AG09319 (cell line): ENCODE results near the gene PDE9A.

Experiments
- DNase-seq: peaks from one replicate; pipeline ENCODE4 v3.0.0-alpha.2; 2010; ENCODE audit warnings: low read depth; ENCODE audit errors: extremely low read depth
- TF ChIP-seq, protein P1 (sequence below): IDR thresholded peaks from 2 replicates; pipeline ENCODE4 v1.5.1; 2011; ENCODE audit warnings: low read depth, mild to moderate bottlenecking, inconsistent platforms, low read length, moderate library complexity

The PDE9A gene

DNA sequence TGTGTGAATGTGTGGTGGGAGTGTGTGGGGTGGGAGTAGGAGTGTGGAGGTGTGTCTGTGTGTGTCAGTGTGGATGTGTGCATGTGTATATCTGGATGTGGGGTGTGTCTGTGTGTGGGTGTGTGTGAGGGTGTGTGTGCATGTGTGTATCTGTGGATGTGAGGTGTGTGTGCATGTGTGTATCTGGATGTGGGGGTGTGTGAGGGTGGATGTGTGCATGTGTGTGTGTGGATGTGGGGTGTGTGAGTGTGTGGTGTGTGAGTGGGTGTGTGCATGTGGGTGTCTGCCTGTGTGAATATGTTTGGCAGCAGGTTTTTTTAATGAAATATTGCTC lies 106.1 kb downstream of the PDE9A start:
- TF ChIP-seq, protein P1, sequence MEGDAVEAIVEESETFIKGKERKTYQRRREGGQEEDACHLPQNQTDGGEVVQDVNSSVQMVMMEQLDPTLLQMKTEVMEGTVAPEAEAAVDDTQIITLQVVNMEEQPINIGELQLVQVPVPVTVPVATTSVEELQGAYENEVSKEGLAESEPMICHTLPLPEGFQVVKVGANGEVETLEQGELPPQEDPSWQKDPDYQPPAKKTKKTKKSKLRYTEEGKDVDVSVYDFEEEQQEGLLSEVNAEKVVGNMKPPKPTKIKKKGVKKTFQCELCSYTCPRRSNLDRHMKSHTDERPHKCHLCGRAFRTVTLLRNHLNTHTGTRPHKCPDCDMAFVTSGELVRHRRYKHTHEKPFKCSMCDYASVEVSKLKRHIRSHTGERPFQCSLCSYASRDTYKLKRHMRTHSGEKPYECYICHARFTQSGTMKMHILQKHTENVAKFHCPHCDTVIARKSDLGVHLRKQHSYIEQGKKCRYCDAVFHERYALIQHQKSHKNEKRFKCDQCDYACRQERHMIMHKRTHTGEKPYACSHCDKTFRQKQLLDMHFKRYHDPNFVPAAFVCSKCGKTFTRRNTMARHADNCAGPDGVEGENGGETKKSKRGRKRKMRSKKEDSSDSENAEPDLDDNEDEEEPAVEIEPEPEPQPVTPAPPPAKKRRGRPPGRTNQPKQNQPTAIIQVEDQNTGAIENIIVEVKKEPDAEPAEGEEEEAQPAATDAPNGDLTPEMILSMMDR, result no peak

DNA sequence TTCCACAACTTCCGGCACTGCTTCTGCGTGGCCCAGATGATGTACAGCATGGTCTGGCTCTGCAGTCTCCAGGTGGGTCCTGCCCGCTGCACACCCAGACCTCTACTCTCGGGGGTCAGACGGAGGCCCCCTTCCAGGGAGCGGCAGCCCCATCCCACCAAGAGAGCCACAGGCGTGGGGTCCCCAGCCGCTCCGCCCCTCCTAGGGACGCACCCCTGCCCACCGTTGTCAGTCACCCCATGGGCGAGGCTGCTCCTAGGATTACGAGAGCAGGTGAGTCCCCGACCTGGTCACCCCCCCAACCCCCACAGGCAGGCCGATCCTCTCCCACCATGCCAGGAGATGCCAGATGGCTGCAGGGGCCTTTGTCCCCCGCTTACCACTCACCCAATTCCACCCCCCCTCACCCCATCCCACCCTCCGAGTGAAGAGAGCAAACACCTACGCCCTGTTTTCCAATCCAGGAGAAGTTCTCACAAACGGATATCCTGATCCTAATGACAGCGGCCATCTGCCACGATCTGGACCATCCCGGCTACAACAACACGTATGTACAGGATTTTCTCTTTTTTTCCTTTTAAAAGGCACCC lies 107.0 kb downstream of the PDE9A start:
- DNase-seq, result no peak
- TF ChIP-seq, protein P1, result no peak

More for the DNA sequence above, 106.1 kb downstream of the PDE9A start:
- DNase-seq, result no peak

DNA sequence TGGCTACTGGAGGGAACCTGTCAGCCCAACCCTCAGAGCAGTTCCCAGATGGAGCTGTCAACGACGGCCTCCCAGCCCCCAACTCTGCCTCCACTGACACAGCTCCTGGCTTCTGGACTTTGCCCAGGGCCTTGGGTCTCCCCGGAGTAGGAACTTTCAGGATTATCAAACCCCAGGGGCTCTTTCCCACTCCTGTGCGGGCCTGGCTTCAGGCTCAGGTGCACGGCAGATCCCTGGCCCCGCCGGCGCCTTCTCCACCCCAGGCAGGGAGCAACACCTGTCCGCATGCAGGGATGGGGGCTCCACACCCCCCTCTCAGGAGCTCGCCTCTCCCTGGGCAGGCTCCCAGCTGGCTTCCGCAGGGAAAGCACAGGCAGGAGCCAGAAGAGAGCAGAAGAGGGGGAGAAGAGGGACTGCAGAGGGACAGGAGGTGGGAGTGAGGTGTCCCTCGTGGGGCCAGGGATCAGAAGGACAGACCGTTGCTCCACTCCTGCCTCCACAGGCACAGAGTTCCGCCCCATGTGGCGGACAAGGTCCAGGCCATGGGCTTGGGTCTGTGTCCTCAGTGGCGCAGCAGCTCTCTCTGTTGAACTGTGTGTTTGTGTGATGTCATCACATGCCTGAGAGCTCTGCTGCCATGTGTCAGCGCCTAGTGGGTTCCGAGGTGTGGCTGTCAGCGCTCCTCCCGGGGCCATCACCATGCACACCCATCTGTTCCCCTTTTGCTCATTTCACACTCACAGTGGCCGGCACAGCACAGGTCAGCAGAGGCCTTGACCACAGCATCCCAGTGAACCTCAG lies 107.7 kb downstream of the PDE9A start:
- DNase-seq, result no peak
- TF ChIP-seq, protein P1, result no peak

DNA sequence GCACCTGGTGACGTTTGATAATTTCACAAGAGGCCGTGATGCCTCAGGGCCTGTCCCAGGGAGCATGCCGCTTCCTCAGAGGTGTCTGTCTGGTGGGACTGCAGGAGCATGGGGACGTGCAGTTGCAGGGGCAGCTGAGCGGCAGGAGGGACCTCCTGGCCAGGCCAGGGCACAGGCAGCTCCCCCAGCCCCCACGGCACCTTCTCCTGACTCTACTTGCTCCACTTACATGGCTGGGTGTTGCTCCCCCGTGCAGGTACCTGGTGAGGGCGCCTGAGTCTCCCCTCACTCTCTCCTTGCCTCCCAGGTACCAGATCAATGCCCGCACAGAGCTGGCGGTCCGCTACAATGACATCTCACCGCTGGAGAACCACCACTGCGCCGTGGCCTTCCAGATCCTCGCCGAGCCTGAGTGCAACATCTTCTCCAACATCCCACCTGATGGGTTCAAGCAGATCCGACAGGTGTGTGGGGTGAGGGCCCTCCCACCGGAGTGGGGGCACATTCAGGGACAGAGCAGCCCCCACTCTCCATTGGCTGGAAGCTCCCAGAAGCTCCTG lies 108.4 kb downstream of the PDE9A start:
- DNase-seq, result no peak

DNA sequence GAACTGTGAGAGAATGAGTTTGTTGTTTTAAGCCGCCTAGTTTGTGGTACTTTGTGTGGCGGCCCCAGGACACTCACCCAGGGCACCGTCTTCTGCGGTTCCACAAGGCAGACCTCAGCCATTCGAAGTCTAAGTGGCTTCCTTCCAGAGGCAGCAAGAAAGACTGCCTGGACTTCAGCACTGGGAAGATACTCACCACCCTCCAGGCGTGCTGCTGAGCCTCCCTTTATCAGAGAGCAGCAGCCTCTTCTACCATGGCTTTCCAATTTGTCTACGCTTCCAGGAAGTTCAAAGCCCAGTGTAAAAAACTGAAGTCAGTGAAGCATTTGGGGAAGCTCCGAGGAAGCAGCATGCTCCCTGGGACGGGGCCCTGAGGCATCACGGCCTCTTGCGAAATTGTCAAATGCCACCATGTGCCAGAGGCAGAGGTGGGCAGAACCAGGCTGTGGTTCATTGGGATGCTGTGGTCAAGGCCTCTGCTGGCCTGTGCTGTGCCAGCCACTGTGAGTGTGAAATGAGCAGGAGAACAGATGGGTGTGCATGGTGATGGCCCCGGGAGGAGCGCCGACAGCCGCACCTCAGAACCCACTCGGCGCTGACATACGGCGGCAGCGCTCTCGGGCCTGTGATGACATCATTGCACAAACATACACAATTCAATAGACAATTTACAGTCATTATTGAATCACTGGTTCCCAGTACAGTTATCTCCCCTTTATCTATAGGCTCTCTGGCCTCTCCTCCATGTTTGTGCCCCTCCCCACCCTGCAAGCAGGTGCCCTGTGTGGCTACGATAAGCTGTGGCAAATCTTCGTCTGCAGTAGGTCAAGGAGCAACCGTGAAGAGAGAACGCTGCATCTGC lies 110.4 kb downstream of the PDE9A start:
- DNase-seq, result no peak
- TF ChIP-seq, protein P1, result no peak

More for the DNA sequence above, 108.4 kb downstream of the PDE9A start:
- TF ChIP-seq, protein P1, result no peak

DNA sequence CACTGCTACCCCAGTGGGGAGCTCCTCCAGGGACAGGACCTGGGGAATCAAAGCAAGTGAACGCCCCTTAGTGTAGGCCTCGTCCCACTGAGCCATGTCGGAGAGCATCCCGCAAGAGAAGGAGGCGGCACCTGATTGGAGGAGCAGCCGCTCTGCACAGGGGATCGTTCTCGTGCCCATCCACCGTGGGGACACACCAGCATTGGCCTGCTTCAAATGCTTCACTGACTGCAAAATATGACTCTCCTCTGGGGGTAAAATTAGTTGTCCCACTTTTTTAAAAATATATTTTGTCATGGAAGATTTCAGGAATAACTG lies 111.0 kb downstream of the PDE9A start:
- TF ChIP-seq, protein P1, result no peak
- no peak for DNase-seq
